RWPE1 (cell line): ENCODE data around the gene AAR2.

Experiments
- CTCF ChIA-PET: fragments of 350-600 bp; sonication (Branson Sonifier 250); formaldehyde crosslinking; extraction: SDS; loops from one replicate; lab custom pipeline; 2021; lab: Yijun Ruan, JAX
- POLR2A ChIA-PET: fragments of 400-600 bp; formaldehyde crosslinking; extraction: SDS; loops from one replicate; lab custom pipeline; 2020; ENCODE audit warnings: antibody characterized with exemption; ENCODE audit not compliant: low non-redundant PET; lab: Yijun Ruan, JAX
- DNase-seq: peaks from one replicate; pipeline ENCODE4 v3.0.0; 2012; ENCODE audit warnings: low spot score
- H3K27ac ChIP-seq: fragments of 450-650 bp; 2 replicates; pipeline ENCODE4 v1.5.1; 2017
- CTCF ChIP-seq: fragments of 450-650 bp; conservative IDR thresholded peaks from 2 replicates; pipeline ENCODE4 v1.5.1; 2017; ENCODE audit warnings: low read depth, mild to moderate bottlenecking

The AAR2 gene

GRCh38 chr20:36301359-36302119 is 65.3 kb downstream of the AAR2 start:
- TF ChIP-seq CTCF, result no peak
- CTCF ChIA-PET, result interaction anchor here (1.2 kb wide), 1 partner anchor 147 kb away, joined by 3 read pairs; no protein-coding TSS in a partner anchor

DNA sequence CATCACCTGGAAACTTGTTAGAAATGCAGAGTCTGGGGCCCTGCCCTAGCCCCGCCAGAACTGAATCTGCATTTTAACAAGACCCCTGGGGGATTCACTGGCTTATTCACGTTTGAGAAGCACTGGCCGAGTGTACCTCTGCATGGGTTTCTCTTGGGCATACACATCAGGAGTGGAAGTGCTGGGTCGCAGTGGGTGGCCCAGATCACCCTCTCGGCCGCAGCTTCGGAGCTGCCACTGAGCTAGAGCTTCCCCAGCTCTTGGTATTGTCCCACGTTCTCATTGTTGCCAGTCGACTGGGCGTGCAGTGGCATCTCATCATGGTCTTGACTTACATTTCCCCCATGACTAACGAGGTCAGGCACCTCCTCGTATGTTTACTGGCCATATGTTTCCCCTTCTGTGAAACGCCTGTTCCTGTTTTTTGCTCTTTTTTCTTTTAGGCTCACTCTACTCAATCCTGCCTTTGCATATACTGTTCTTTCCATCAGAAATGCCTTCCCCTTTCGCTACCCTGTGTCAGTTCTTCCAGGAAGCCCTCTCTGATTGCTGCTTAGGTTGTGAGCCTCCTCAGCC is 66.8 kb downstream of the AAR2 start:
- TF ChIP-seq CTCF, result no peak
- POLR2A ChIA-PET, result no interaction called here
- no peak for DNase-seq
- CTCF ChIA-PET, result interaction anchor here (0.6 kb wide), 1 partner anchor 254 kb away, joined by 4 read pairs; no protein-coding TSS in a partner anchor
- no peak overlapping the region for H3K27ac ChIP-seq

More at GRCh38 chr20:36301359-36302119, 65.3 kb downstream of the AAR2 start:
- POLR2A ChIA-PET, result no interaction called here
- H3K27ac ChIP-seq, result no peak overlapping the region
- no peak for DNase-seq

DNA sequence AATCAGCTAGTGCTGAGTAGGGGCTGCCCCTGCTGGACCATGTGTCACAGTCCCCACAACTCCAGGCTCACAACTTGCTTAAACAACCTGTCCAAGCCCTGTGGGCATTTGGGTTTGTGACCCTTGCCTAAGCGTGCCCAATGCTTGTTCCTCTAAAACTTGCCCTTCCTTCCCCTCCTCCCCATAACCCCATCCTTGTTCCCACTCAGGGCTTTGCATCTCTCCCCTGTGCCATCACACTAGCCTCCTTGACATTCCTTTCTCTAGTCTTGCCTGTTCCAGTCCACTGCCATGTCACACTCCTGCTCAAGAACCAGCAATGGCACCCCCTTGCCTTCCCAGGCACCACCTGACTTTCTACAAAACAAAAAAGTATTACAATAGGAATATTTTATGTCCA is 67.6 kb downstream of the AAR2 start:
- TF ChIP-seq CTCF, result no peak
- H3K27ac ChIP-seq, result no peak overlapping the region
- ChIA-PET CTCF (interaction anchor here (0.5 kb wide), 1 partner anchor 58 kb away, joined by 3 read pairs; no protein-coding TSS in a partner anchor), POLR2A (no interaction called here)
- DNase-seq, result no peak

DNA sequence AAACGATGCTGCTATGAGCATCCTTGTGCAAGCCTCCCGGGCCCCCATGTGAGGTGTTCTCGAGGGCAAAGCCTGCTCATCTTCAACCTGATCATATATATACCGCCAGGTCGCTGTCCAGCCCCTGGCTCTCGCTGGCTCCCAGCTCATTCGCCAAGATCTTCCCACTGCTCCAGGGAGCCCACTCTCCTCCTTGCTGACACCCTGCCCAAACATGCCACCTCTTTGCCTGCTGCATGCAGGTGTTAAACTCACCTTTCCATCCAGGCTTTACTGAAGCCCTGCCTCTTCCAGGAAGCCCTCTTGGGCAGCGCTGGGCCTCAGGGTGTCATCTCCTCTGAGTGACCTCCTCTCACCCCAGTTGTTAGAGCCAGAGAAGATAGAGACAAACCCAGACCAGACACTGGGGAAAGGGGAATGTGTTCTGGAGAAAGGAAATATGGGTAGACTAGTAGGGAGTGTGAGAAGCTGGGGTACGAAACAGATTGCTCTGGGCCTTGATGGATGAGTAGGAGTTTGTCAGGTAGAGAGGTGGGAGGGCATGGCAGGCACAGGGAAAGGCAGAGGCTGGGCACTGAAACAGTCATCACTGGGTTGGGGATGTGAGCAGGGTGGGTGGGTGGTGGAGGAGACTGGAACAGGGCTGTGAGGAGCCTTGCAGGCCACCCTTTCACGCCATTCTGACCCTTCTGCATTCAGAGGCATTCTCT is 68.7 kb downstream of the AAR2 start:
- CTCF ChIA-PET, result no interaction called here

DNA sequence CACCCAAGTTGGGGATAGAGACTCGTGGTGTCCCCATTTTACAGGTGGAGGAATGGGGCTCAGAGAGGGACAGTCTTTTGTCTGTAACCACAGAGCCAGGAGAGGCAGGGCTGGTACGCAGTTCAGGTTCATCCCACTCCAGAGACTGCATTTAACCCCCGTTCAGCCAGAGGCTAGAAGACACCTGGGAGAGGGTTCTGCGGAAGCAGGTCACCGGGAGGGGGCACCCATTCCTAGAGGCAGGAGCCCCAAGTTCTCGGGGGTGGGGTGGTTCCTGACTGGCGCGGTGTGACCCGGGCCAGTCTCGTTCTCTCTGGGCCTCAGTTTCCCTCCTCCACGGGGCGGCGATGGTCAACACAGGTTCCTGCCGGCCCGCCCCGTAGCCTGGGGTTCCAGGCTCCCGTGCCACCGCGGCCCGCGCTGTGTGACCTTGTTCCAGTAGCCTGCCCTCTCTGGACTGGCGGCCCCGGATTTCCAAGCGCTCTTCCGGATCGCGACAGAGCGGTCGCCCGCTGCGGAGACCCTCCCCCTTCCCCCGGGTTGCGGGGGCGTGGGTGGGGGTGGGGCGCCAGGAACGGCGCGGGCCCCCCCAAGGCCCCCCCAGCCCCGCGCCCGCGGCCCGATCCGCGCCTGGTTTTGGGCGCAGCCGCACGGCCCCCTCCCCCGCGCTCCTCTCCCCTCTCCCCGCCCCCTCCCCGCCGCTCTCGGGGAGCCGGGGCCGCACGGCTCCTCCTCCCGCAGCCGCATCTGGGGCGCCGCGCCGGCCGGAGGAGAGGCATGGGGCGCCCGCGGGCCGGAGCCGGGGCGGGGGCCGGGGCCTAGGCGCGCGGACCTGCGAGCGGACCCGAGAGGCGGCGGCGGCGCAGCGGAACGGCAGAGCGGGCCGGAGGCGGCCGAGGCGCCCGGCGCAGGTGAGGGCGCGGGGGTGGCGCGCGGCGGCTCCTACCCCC is 69.6 kb downstream of the AAR2 start, which contains the start of gene DLGAP4:
TSS of gene DLGAP4 (plus strand) at position 738 of the 950 bp plus-strand sequence. CDS start 125,379 bp downstream, outside the sequence.
- CTCF ChIA-PET, result no interaction called here
- POLR2A ChIA-PET, result no interaction called here
- TF ChIP-seq CTCF, result no peak
- no peak within 1 kb of the TSS for H3K27ac ChIP-seq
- DNase-seq, result no peak

More for the DNA sequence above, 68.7 kb downstream of the AAR2 start:
- no peak overlapping the region for H3K27ac ChIP-seq
- POLR2A ChIA-PET, result no interaction called here
- no peak for TF ChIP-seq CTCF
- no peak for DNase-seq
